ENCODE measurements around the gene PTGDR2.
A peak's percentile ranks its signal among the peaks of the same experiment; 100 is the strongest.

The PTGDR2 gene

DNA sequence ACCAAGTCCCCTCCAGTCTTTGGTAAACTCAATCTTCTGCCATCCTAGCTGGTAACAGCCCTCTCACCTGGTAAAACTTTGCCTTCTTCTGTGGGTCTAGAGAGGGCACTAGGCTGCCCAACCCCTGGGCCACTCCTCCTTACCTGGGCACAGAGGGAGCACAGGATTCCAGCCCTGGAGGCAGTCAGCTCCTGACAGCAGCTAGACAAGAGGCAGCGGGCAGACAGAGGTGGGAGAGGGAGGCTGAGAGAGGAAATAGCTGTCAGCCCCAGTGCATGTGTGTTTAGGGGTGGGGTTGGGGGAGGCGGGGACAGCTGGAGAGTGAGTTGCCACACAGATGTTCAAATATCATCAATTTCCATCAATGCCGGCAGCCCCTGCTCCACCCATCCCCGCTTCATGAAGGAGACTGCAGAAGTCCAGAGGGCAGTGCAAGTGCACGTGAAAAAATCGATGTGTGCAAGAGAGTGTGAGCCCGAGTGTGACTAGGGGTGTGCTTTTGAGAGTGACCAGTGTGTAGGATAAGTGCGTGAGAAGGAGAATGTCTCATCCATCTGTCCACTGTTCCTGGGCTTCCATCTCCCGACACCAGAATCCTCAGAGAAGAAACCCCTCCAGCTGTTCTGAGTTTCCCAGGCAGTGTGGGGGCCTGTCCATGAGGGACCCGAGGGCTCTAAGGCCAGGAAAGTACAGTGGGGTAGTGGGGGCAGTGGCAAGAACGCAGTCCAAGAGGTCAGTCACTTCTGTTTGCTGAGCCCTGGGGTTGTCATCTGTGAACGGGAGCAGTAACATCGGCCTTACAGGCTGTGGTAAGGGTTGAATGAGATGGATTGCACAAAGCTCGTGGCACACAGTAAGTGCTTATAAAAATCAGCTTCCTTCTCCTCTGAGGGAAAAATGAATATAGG, at the start of gene PTGDR2:
Gene PTGDR2 (minus strand): TSS at position 225 of the 908 bp plus-strand sequence. CDS start 2,228 bp downstream, outside the sequence.
- no peak for DNase-seq

DNA sequence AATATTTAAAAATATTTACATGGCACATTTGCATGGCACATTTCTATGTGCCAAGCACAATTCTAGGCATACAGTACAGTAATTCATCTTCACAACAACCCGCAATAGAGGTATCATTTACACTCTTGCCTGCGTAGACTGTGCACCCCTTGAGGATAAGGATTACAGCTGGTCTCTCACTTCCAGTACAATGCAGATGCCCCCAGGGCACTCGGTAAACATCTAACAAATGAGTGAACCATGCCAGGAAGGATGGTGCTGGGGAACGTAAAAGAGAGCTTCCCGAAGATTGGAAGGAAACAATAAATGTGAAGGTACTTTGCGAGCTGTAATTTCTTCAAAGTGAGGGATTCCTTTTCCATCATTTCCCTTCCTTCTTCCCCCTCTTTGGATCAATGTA, 49.3 kb upstream of the PTGDR2 start:
- no peak for DNase-seq

DNA sequence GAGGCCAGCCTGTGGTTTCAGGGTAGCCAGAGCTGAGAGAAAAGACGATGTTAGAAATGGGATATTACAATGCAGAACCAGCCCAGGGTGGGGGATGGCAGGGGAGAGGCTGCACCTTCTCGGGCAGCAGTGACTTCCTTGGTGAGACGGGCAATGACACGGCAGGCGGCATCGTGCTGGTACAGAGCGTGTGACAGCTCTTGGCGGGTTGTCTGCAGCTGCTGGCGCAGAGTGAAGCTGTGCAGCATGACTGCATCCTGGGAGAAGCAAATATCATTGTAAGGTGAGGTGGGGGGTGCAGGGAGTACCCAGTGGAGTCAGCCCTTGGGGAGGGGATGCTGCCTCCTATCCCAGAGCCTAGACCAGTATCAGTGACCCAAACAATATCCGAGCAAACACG, 46.9 kb upstream of the PTGDR2 start:
- DNase-seq: no peak

- no peak for DNase-seq
Observed at GRCh38 chr11:60900673-60901404, 45.1 kb upstream of the PTGDR2 start.

DNA sequence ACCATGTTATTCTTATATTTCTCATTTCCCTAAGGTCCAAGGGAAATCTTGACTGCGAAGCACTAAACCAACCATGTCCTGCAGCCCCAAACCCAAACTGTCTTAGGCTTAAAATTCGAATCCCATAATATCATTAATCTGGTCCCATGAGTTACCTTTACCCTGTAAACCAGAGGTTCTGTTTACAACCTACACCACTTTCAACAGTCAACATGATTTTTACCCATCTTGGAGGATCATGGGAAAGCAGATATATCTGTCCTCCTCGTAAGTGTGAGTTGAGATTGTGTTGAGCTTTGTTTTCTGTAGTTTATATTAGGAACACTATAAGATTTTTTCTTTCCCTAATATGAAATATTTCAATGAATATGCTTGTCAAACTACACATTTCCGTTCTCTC, 44.2 kb upstream of the PTGDR2 start:
- DNase-seq: no peak

DNA sequence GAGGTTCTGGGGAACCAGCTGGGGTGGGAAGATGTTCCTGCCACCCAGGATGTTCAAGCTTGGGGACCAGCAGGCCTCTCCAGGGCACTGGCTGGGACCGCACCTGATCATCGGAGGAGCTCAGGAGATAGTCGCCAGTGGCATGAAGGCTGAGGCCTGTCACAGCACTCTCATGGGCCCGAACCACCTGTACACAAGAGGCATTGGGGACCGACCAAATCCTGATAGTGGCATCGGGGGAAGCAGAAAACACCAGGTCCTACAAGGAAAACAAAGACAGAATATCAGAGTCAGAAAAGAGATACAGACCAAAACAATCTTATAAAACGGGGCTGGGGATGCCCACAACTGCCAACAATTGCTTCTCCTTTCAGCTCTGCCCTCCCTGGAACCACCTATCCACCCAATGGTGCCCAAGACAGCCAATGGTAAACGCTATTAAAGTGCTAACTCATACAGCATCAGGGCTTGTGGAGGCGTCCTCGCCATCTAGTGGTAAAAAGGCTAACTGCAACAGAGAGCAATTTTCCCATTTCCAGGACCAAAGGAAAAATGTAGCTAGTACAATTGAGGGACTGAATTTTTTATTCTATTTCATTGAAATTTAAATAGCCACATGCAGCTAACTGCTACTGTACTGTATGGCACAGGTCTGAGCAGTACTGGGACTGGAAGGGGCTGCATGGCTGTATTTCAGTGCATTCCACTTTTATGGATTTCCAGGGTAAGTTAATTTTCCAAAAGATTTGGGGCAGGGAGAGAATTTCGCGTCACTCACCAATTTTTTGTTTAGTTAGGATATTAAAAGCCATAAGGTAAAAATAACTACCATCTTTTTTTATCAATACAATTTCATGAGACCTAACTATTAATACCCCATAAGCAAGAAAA, 43.5 kb upstream of the PTGDR2 start:
- DNase-seq: peak; percentile 29

DNA sequence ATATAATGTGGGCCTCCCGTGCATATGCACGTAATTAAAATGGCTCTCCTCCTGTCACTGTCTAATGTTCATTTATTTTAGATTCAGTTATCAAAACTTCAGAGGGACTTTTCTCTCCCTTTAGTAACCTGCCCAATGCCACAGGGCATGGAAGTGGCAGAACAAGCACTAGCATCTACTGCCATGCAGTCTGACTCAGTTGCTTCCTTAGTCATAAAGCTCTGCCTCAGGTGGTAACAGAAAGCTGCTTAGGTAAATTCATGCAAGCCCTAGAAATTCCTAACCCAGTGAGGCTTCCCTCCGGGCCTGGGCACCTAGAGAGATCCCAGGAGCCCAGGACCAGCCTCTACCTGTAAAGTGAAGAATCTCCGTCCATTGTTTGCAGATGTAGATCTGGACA, 41.7 kb upstream of the PTGDR2 start:
- DNase-seq: no peak

DNA sequence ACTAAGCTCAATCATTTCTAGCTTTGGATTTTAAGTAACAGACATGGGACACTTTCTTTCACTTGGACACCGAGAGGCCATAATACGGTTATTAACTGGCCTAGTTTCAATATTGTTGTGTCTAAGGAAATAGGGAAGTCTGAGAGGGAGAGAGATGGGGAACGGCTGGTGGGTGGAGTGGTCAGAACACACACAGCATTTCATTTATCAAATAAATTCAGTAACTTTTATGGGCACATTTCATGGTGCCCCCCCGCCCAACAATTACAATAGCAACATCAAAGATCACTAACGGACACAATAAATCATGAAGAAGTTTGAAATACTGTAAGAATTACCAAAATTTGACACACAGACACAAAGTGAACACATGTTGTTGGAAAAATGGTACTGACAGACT, 39.9 kb upstream of the PTGDR2 start:
- DNase-seq: no peak

DNA sequence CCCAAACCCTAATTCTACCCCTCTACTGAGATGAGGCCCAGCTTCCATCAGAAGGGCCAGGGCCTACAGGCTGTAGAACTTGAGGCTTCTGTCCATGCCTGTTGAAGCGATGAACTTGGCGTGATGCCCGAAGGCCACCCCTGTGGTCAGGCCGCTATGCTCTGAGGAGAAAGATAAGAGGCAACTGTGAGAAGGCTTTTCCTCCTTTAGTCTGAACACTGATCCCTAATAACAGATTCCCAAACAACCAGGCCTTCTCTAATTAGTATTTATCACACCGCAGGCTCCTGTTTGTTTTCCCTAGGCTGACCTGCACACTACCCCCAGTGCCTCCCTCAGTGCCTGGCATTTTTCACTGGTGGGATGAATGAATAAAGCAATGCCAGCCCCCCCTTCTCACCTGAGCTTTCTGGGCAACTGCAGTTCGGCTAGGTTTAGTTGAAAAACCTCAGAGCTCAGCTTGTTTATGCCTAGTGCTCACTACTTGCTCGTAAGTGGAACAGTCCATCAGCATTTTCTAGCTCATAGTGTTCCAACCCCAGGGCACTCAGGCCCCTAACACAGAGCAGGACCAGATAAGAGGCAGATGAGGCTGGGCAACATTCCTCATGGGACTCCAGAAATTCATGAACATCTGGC, 35.5 kb upstream of the PTGDR2 start:
- DNase-seq: no peak

GRCh38 chr11:60890696-60891095, 34.9 kb upstream of the PTGDR2 start:
- DNase-seq: no peak

GRCh38 chr11:60889869-60890311, 34.1 kb upstream of the PTGDR2 start:
- no peak for DNase-seq

DNA sequence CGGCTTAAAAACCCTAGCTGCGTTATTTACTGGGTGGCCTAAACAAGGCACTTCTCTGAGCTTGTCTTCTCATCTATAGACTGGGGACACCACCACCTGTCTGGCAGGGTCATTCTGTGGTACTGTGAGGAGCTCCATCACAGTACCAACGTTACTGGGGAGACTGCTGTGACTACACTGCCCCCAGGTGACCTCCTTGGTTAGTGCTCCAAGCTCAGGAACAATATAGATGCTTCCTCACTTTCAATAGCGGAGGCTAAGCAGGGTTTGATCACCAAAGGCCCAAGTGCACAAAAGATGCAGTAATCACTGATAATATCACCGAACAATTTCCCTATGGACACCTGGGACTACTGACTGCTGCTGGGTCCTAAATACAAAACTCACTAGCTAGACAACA, 31.8 kb upstream of the PTGDR2 start:
- DNase-seq: no peak

GRCh38 chr11:60880643-60881282, 25.0 kb upstream of the PTGDR2 start:
- DNase-seq: no peak

DNA sequence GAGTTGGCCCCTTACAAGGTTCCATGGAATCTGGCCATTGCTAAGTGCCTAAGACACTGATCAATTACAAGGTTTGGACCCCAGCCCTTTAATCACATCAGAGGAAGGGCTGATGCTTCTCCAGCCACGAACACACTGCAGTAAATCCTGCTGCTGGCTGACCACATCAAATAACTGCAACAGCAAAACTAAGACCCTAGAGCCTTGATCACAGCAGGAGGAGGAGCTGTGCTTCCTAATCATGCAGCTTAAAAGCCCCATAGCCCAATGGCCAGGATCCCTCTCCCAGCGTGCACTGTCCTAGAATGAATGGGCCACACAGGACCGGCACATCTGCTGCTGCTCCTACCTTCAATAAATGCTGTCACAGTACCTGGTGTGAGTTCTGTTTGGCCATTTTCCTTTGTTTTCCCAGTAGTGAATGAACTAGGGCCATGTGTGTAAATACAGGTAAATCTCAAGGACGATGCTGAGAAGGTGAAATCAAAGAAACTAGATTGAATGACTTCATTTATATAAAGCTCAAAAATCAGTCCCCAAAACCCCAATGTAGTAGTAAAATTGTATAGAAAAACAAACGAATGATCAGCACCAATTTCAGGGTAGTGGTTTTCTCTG, 24.3 kb upstream of the PTGDR2 start:
- DNase-seq: no peak

- DNase-seq: no peak
Observed at GRCh38 chr11:60879104-60879503, 23.4 kb upstream of the PTGDR2 start.

DNA sequence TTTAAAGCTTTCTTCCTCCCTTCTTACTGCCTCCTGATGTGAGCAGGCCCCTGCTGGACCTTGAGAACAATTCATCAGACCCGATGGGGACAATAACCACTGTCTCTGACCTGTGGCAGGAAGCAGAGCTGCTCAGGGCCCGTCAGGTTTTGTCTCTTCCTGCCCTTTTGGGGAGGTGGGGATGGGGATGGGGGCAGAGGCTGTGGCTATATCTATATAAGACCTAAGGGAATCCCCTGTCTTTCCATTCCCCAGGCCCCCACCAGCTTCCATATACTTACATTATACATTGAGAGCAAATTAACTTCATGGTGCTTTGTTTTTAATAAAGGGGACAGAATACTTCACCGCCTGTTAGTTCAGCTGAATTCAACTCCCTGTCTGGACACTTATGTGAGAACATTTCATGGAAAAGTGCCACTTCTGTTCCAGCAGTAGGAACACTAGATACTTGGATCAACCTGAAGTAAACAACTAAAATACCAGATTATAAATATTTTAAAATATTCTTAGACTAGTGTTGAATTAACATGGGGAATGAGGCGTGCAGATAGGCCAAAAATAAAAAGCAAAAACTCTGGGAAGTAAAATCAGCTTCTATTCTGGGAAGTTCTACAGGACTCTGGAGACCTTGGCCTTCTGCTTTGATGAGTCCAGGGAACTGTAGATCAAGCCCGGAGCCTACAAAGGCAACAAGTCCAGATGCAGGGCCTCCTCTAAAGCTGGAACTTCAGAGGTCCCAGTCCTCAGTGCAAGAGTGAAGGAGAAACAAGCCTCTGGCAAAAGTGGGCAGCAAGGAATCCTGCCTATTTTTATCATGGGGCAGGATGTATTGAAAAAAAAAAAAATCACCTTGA, 22.7 kb upstream of the PTGDR2 start:
- no peak for DNase-seq

- no peak for DNase-seq
Observed at GRCh38 chr11:60876168-60876485, 20.4 kb upstream of the PTGDR2 start.

DNA sequence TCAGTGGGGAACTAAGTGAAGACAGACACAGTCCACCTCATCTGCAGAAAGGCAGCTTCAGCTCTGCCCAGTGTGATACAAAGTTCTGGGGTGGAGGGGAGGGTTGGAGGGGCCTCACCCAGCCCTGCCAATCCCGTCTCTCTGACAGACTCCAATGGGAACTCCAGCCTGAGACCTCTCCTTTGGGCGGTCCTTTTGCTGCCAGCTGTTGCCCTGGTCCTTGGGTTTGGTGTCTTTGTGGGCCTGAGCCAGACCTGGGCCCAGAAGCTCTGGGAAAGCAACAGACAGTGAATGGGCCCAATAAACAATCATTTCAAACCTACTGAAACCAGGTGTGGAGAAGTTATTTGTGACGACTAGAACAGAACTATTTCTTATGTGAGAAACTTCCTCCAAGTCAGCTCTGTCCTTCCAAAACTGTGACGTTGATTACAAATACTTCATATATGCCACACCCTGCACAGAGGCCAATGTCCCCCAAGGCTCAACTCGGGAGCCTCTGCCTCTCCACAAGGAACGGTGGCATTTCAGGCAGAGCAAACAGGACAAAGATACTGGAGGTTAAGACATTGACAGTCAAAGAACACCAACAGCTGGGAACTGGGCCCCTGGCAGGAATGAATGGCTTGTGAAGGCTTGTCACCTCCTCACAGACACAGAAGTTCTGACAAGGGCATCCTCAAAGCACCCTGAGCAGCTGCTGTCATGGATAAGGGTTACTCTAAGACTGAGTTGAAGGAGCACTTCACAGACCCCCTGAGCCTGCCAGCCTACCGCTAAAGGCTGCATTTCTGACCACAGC, 19.8 kb upstream of the PTGDR2 start:
- DNase-seq: no peak

DNA sequence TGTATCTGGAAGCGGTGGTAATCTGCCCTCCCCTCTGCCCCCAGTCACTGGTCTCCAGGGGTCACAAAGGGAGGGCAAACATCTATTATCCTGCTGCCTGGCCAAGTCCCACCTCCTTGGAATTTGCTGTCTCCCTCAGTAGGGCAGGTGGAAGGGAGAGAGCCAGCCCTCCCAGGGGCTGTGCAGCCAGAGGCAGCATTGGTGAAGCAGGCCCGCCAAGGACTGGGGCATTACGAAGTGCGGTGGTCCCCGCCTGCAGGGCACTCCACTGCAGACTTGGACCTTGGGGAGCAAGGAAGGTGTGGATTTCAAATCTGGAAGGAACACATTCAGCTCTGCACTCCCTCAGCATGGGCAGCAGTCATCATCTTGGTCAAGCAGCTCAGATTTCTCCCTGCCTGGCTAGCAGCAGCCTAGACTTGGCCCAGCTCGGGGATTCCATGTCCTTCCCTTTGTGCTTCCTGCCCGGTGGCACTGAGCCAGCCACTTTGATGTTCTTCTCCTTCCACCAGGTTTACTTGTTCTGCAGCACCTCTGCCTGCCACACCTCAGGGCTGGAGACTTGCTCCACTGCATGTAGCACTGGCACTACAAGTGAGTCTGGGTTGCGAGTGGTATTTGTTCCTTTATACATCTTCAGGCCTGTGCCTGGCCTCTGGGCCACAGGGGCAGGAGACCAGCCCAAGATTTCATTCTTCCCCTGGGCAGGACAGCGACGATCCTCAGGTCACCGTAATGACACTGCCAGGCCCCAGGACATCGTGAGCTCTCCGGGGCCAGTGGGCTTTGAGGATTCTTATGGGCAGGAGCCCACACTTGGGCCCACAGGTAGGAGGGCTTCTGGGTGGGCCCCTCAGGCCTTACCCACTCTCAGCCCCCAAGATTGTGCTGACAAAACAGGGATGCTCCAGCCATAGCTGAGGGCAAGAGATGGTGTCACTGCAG, 18.9 kb upstream of the PTGDR2 start:
- DNase-seq: no peak

Measured in NCI-H1048 (cell line).